HG03457 (cell line): Measurements from ENCODE around the gene FIGLA.
"Not testable (repeated sequence)": the region's sequence is repeated elsewhere in the genome, so short reads cannot be mapped to it uniquely, and the experiment has no call there.

Experiments
- ATAC-seq: cut with Tn5 transposase; IDR thresholded peaks from one replicate; pipeline ENCODE4 v1.9.1; 2021; ENCODE audit warnings: moderate number of reproducible peaks; ENCODE audit not compliant: unreplicated experiment

FIGLA gene

DNA sequence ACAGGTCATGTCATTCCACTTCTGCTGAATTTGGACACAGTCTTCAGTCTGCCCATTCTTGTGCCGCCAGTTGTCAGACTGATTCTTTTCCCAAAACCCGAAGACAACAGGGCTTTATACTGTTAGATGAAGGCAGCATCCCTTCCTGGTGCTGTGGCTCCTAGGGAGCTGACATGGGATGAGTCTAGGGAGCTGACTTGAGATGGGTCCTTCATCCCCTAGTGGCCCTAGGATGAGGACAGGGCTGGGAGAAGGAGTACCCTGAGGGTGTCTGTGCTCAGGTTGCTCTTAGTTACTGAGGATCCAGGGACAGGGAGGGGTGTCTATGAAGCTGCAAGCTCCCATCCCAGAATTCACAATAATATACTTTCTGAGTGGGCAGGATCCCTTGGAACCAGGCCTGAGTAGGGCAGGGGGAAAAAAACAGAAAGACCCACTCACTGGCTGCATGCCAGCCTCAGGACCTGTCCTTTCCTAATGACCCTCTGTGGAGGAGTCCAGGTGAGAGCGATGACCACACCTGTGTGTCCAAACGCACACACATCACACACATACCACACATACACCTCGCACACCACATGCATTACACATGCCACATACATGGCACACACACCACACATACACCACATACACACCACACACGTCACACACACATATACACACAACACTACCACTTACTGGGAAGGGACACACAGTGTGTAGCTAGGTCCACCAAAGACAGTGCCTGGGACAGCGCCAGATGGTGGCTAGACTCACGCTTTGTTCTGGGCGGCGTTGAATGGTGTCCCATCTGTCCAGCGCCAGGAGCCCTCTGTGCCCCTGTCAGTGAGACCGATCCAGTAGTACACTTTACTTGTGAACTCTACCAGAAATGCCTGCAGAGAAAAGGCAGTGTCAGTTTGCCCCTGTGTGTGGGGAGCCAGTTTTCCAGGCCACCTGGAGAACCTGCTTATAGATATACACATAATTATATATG lies 18.8 kb upstream of the FIGLA start:
- no peak for ATAC-seq

DNA sequence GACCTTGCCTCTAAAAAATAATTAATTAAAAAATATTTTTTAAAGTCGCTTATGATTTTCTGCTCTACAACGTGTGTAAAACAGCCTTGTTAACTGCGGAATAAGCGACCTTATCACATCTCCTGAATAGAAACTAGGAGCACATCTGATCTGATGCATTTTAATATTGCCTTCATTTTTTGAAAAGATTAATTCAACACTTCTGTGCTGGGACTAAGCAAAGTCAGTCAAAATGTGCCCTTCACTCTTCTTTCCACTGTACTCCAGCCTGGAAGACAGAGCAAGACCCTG lies 17.3 kb upstream of the FIGLA start:
- no peak for ATAC-seq

DNA sequence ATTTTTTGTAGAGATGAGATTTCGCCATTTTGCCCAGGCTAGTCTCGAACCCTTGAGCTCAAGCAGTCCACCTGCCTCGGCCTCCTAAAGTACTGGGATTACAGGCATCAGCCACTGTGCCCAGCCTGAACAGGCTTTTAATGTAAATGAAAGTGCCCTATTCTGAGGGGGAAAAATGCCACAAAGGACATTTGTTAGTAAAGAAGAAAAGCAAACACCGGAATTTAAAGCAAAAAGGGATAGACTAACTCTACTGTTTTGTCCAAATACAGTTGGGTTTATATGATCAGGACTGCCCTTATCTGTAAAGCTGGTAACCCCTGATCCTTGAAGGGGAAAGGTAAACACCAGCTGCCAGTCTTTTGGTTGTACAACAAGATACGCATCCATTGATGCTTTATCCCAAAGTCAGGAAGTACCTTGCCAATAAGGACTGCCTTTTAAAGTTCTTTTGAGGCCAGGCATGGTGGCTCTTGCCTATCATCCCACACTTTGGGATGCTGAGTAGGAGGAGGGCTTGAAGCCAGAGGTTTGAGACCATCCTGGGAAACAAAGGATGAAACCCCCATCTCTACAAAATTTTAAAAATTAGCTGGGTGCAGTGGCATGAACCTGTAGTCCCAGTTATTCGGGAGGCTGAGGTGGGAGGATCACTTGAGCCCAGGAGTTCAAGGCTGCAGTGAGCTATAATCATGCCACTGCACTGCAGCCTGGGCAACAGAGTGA lies 16.8 kb upstream of the FIGLA start:
- no peak for ATAC-seq

DNA sequence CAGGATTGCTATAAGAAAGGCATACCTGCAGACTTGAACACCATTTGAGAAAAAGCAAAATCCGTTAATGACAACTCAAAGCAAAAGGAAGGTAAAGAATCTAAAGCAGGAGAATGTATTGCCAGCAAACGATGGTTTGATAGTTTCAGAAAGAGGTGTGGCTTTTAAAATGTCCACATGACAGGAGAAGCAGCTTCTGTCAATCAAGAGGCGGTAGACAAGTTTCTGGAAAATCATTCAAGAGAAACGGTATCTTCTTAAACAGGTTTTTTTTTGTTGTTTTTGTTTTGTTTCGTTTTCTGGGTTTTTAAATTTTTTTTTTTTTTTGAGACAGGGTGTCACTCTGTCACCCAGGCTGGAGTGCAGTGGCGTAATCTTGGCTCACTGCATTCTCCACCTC lies 16.2 kb upstream of the FIGLA start:
- no peak for ATAC-seq

DNA sequence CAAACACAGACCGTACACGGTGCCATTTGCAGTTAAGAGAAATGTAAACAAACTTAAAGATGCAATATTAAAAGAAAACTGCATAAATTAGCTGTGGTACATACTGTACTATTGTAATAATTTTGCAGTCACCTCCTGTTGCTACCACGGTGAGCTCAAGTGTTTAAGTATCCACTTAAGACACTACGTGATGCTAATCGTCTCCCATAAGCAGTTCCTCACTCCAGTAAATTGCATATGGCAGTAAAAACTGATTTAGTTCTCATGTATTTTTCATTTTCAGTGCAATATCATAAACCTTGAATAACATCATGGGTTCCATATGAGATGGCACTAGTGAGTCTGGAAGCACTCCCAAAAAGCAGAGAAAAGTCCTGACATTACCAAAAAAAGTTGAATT lies 15.6 kb upstream of the FIGLA start:
- no peak for ATAC-seq

DNA sequence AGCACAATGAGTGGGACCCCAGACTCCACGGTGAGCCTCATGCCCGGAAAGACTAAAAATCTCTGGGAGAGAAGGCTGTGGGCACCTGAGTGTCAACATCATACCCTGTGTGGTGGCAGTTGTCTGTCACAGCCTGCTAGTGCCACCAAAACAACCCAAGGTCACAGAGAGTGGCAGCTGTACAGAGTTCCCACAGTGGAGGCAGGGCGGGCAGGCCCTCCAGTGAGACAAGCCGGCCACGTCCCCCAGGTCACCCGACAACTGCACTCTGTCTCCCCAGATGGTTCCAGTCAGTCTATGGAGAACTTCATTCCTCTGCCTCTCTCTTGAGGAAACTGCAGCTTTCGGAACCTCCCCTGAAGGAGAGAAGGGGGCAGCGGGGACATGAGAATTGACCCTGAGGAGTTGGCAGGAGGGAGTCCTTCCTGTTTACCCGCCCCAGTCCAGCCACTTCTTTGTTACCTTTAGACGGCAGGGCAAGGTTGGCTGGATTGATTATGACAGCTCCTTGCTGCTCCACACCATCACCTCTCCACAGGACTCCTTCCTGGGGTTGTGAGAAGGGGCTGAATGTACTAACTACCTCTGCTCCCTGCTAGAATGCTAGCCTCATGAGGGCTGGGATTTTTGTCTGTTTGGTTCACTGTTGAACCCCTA lies 11.3 kb upstream of the FIGLA start:
- no peak for ATAC-seq

DNA sequence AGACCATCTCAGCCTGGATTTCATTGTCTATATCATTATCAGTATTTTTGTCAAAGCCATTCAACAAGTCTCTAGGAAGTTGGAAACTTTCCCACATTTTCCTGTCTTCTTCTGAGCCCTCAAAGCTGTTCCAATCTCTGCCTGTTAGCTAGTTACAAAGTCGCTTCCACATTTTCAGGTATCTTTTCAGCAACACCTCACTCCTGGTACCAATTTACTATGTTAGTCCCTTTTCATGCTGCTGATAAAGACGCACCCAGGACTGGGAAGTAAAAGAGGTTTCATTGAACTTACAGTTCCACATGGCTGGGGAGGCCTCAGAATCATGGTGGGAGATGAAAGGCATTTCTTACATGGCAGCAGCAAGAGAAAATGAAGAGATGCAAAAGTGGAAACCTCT lies 9.3 kb upstream of the FIGLA start:
- no peak for ATAC-seq

DNA sequence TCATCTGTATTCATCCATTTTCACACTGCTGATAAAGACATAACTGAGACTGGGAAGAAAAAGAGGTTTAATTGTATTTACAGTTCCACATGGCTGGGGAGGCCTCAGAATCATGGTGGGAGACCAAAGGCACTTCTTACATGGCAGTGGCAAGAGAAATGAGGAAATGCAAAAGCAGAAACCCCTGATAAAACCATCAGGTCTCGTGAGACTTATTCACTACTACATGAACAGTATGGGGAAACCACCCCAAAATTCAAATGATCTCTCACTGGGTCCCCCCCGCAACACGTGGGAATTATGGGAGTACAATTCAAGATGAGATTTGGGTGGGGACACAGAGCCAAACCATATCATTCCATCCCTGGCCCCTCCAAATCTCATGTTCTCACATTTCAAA lies 7.6 kb upstream of the FIGLA start:
- not testable (repeated sequence) for ATAC-seq

DNA sequence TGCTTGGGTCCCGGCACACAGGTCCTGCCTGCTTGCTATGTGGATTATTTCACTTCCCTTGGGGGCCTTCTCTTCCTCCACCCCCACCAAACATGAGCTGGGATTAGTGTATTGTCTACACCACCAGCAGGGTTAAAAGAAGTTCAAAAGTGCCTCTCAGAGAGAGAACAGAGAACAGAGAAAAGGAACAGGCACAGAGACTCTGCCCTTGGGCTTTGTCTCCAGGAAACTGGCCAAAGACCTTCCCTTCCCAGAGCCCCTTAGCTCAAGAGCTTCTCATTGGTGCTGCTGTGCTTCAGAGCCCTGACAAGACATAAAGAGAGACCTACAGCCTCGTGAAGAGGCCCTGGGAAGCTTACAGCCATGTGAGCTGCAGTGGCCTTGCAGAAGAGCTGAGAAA lies 7.1 kb upstream of the FIGLA start:
- no peak for ATAC-seq

DNA sequence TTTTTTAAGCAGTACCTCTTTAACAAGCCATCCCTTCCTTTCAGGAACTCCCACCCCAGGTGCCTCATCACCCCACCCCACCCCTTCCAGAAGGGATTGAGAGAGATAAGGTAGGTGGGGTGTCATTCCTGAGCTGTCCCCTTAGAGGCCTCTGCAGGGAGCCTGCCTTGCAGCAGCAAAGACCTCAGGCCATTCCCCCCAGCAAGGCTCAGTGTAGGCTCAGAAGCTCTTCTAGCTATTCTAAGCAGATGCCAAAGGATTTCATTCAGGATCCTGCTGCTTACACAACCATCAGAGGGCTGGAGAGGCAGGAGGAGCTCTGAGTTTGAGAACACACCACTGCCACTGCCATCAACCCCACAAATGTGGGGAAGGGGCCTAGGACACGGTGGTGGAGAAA lies 5.8 kb upstream of the FIGLA start:
- ATAC-seq = no peak

DNA sequence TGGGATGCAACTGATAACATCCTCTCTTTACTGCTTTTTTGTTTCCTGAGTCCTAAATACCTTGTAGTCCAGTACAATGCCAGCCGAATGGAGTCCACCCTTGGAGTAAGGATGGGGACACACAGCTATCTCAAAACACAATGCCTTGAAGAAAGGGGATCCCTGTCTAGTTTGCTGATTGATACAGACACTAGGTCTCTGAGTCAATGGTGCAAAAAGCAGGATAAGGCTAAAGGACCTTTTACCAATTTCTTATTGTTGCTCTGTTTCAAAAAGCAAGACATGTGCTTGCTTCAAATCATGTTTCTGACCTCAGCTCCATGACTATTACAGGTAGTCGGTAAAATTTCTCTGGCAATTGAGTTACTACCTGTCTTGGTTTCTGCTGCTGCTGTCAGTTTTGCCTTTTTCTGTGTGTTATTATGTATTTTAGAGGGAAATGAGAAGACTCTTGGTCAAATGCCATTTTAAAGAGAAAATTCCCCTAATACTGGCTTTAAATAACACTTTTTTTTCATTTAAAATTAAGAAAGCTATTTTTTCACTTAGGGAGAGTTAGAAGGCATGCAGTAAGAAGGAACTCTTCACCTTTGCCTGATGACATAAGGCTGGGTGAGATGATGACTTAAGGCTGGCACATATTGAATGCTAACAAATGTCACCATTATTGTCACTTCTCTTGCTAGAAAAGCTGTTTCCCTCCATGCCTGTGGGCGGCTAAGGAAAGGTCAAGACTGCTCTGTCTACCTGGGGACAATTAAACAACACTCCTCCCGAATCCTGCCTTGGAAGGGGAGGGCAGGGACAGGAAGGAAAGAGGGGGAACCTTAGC lies 4.9 kb upstream of the FIGLA start:
- ATAC-seq = no peak

DNA sequence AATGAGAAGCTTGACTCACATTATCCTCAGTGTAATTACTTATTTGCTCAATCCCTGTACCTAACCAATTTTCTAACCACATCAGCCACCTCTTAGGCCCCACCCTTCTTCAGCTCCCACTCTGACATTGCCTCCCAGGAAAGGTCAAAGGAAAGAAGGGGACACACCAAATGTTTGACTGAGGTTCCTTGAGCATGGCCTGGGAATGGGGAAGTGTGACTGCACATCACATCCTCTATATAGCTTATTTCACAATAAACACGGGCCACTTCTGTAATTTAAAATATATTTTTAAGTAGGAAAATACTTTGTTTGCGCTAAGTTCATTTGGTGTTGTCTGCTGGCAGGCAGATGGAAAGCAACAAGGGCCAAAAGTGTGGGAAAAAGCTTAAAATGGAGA lies 3.0 kb upstream of the FIGLA start:
- ATAC-seq = no peak

DNA sequence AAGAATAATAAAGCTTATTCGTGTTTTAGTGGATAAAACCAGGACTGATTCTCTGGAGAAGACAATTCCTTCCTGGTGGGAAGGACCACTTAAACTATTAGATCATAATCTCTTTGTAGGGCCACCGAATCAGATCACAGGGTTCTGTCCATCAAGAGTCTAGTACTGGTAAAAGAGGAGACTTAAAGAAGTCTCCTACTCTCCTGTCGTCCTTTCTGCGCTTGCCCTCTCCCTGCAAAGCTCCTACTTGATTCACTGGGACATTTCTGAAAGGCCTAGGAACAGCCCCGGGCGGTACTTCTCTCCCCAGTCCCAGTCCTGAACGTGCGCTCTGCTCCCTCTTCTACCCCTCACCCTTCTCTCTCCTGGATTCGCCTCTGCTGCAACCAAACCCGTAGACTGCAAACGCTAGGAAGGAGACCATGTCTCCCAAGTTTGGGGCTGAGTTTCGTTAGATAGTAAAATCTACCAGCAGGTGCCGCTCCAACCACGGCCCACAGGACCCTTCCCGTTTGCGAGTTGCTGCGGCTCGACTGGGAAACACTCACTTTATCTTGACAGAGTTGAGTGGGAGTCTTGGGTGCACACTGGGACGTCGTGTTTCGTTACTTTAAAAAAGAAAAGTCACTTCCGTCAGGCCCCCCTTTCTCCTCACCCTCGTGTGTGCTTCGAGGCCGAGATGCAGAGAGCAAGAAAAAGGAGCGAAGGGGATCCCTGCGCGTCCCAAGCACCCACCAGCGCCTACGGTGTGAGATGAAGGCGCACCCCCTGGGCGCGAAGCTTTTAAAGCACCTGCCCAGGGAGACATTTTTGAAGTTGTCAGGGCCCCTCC lies 923 bp downstream of the FIGLA start:
- ATAC-seq = no peak

DNA sequence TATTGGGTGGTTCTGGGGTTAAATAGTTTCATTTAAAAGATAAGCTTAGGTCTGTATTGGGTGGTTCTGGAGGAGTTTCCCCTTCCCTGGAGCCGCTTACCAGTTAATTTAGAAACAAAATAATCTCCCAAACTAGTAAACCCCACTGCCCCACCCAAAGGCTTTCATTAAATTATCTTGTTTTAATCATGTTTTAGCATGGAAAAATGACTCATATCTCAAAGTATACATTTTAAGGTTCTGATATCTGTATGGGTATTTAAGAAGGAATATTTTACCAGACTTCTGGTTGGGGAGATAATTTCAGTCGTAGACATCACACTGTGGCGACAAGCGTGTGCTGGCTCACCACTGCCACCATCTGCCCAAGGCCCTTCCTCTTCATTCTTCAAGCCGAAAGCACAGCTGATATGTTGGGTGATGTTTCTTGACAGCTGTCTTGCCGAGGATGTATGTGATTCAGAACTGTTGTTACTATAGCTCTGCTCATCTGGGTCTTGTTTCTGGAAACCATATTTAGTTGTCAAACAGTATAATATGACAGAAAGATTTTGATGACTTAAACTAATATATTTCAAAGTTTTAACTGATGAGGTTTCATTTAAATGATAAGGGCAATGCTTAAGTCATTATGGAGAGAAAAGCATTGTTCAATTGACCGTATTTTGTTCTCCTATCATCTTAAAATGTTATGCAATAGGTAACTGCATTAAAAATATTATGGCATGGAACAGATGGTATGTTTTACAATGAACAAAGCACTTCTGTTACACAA lies 5.1 kb downstream of the FIGLA start:
- no peak for ATAC-seq

DNA sequence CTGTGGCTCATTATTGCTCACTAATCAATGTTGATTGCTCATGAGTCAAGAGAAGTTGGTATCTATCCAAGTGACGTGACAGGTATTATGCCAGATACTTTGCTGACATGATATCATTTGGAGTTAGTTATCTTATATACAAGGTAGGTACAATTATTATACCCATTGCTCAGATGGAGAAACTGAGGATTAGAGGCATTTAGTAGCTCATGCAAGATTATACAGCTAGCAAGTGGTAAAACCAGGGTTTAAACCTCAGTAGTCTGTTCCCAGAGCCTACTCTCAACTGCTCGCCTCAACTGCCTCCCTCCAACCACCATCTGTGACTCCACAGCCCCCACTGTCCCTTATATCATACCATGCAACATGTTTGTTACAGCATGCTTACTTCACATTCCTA lies 6.1 kb downstream of the FIGLA start:
- no peak for ATAC-seq

DNA sequence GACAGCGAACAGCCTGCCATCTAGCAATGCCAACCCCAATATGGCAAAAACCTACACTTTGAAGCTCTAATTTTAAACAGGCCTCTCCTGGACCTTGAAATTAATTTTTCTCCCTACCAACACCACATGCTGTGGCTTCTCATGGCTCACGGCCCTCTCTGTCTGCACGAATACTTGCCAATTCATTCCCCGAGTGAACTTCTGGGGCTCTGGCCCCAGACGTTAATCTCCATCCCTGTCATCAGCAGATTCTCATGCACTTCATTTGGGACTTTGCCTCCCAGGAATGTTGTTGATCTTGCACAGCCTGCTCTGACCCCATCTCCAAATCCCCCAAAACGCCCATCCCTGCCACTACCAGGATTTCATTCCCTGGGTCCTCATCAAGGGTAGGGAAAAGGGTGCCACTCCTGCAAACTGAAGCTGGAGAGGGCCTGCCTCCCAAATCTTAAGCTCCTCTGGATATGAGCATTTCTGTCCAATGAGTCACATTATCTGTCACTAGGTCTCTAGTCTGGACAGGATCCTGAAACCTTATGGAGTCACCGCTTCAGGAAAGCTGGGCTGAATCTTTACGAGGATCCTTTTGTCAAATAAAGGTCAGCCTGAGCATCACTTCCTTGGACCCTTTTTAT lies 10.4 kb downstream of the FIGLA start:
- ATAC-seq = no peak

DNA sequence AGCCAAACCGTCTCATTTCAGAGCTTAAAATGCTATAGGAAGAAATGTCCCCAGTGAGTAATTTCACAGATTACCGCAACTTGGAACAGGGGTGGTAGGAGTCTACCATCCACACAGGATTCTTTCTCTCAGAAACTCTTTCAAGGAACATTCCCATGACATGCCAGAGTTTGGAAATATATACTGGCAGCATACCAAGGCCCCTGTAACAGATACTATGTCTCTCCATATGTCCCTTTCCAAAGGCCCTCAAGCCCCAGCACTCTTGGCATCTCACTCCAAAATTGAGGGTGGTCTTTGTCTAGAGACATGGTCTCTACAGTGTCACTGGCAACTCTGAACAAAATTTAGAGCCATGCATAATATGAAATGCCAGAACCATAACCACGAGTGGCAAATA lies 11.0 kb downstream of the FIGLA start:
- ATAC-seq = no peak

DNA sequence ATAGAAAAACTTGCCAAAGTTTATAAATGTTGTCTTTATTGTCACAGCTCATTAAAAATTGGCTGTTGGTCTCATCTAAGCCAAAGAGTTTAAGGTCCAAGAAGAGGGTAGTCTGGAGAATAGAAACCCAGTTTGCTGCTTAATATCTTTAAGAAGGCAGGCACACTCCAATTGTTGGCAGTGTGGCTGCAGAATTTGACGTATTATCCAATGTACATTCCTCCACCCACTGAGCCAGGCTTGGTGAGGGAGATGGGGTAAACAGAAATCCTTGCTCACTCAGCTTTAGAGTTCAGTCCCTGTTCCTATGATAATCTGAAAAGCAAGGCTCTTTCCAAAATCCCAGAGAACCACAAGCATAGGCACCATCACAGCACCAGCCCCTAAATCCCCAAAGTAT lies 11.8 kb downstream of the FIGLA start:
- no peak for ATAC-seq

DNA sequence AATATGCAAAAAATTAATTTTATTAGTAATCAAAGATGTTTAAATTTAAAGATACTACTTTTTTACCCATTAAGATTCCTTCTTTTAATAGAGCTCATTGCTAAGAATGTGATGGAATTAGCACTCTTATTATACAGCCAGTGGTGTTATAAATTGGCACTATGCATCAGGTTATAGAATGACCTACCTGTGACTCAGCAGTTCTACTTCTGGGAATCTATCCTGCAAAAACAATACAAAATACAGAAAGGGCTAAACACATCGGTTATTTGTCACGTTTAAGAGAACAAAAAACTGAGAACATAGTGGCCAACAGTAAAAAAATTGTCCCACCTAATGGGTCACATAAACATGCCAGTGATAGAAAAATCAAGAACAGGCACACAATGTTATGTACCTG lies 13.0 kb downstream of the FIGLA start:
- no peak for ATAC-seq
